DND-41 (cell line): Measurements from ENCODE around the gene MLLT1.

Experiments
- EZH2 ChIP-seq: IDR thresholded peaks from 3 replicates; pipeline ENCODE4 v1.6.1; 2012; ENCODE audit warnings: borderline replicate concordance, low read depth, mild to moderate bottlenecking, moderate library complexity, low read length, inconsistent platforms; ENCODE audit not compliant: severe bottlenecking
- TF ChIP-seq, protein P1 (sequence below): IDR thresholded peaks from 2 replicates; pipeline ENCODE4 v1.5.1; 2012; ENCODE audit warnings: borderline replicate concordance, low read length, moderate library complexity, mild to moderate bottlenecking; ENCODE audit not compliant: poor library complexity, severe bottlenecking; ENCODE audit errors: extremely low read depth

DNA sequence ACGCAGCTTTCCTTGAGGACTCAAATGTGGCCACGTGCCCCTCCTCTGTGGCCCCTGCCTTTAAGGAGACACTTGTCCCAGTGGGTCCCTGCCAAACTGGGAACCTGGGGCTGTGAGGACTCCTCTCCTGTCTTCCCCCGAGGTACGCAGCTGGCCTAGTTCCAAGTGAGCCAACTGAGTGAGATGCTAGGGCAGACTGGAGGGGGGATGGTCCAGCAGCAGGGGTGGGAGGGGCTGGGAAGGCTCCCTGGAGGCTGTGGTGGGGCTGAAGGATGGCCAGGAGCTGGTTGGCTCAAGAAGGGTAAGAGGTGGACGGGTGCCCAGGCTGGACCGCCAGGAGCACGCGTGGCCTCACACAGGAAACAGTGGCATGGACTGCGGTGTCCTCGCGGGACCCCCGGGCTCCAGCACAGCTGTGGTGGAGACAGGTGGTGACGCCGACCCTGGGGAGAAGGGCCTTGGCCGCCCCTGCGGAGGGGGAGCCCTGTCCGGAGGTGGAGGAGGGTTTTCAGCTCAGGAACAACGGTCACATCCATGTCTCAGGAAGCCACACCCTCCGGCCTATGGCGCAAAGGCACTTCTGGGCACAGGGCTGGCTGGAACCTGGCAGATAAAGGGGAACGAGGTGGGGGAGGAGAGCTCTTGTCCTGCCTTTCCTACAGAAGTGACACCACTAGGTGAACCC lies 45.8 kb downstream of the MLLT1 start:
- TF ChIP-seq, protein P1, sequence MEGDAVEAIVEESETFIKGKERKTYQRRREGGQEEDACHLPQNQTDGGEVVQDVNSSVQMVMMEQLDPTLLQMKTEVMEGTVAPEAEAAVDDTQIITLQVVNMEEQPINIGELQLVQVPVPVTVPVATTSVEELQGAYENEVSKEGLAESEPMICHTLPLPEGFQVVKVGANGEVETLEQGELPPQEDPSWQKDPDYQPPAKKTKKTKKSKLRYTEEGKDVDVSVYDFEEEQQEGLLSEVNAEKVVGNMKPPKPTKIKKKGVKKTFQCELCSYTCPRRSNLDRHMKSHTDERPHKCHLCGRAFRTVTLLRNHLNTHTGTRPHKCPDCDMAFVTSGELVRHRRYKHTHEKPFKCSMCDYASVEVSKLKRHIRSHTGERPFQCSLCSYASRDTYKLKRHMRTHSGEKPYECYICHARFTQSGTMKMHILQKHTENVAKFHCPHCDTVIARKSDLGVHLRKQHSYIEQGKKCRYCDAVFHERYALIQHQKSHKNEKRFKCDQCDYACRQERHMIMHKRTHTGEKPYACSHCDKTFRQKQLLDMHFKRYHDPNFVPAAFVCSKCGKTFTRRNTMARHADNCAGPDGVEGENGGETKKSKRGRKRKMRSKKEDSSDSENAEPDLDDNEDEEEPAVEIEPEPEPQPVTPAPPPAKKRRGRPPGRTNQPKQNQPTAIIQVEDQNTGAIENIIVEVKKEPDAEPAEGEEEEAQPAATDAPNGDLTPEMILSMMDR = no peak
- TF ChIP-seq EZH2 = no peak
